ENCODE results near the gene RPA1. TPM values are rescaled to one million over a fixed set of nuclear protein-coding genes. Genes with fewer than 3 reads are reported as not detected.

Gene RPA1
- 29.6 and 32.9 TPM in 2 replicates for total RNA-seq (2013; cell fraction: nucleolus; rRNA removed)
- total RNA-seq (2014; rRNA removed) (43.1 and 48.6 TPM in 2 replicates), total RNA-seq (2014; rRNA removed; fragmentation: Illumina TruSeq; extraction: Trizol) (42.7 and 43.2 TPM in 2 replicates), total RNA-seq (2021) (187 and 198 TPM in 2 replicates), polyA plus RNA-seq (2011; rRNA removed) (149 and 153 TPM in 2 replicates), polyA plus RNA-seq (2014; fragmentation: Illumina TruSeq; extraction: Trizol) (75.9 and 92.3 TPM in 2 replicates), polyA plus RNA-seq (2014; fragmentation: Nextera tagmentation; extraction: Ambion mirVana) (10 to 100 TPM; 35.9 to 50.6 TPM), polyA plus RNA-seq (2014; rRNA removed) (66.5 and 69.0 TPM in 2 replicates), polyA plus RNA-seq (2016; fragmentation: Nextera tagmentation; extraction: Ambion mirVana) (100 to 1,000 TPM; 118 to 125 TPM), polyA minus RNA-seq (2011; rRNA and poly(A)+ RNA removed) (132 and 200 TPM in 2 replicates), Bru-seq, nascent RNA (percentile 75 among the genes with signal in this experiment), BruChase-seq, experiment 1, labeled RNA remaining after a 6-hour chase (percentile 88 among the genes with signal in this experiment), BruChase-seq, experiment 2, labeled RNA remaining after a 2-hour chase (percentile 82 among the genes with signal in this experiment)
- 64.8 TPM for polyA plus RNA-seq (2011; ENCODE audit: low read depth)
- 109 and 140 TPM in 2 replicates for polyA plus RNA-seq (2011; cell fraction: cytosol; rRNA removed)
- 79.5 and 99.2 TPM in 2 replicates for polyA plus RNA-seq (2011; cell fraction: nucleus; rRNA removed)
- polyA plus RNA-seq (2012) = 51.2 and 71.0 TPM in 2 replicates
- polyA minus RNA-seq (2011; cell fraction: cytosol; rRNA and poly(A)+ RNA removed) = 28.2 and 38.2 TPM in 2 replicates
- 15.2 and 23.2 TPM in 2 replicates for polyA minus RNA-seq (2011; cell fraction: nucleus; rRNA and poly(A)+ RNA removed)
- long read RNA-seq, experiment 1, full-length matches to known transcripts = 125 of 148 reads
- long read RNA-seq, experiment 1, partial matches to known transcripts = 9 of 148 reads
- long read RNA-seq, experiment 1, other reads (novel, unspliced or antisense) = 14 of 148 reads
- long read RNA-seq, experiment 2, full-length matches to known transcripts = 343 of 453 reads
- long read RNA-seq, experiment 2, partial matches to known transcripts = 86 of 453 reads
- long read RNA-seq, experiment 2, other reads (novel, unspliced or antisense) = 24 of 453 reads

DNA sequence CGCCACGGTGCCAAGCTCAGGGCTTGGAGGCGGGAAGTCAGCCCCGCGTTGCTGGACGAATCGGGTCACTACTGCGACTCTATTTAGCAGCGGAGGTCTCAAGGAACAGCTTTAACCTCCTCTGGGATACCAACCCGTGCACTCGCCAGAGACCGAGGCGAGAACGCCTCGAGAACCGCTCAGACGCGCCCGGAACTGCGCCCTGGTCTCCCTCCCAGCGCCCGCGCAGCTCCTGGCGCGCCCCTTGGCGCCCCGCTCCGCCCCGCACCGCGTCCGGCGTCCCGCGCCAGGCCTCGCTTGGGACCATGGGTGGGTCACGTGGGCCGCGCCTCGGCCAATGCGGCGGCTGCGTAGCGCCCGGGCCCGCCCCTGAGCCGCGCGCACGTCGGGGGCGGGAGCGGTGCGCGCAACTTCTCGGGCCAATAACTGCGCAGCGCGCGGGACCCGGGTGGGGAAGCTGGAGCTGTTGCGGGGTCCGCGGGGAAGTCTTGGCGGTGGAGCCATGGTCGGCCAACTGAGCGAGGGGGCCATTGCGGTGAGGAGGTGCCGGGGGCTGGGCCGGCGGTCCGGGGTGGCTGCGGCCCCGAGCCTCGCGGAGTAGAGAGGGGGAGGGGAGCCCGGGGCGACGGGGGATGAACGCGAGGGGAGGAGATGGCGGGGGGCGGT, at the start of gene RPA1, which contains the start of gene SMYD4:
Gene RPA1, plus strand, starts transcription at position 414 of the 666 bp plus-strand sequence. Its CDS starts 89 bp downstream, at position 503.
Gene SMYD4, minus strand, starts transcription at position 311 of the 666 bp plus-strand sequence. CDS start 1,908 bp downstream, outside the sequence.
- Histone ChIP-seq H3K9me3 (replicated peaks; ENCODE audit: control insufficient read depth, insufficient read depth, low read length) (no peaks in the 10 kb centered on the region; the same call in 2 of the 3 replicates), H3K79me2 (ENCODE audit: control insufficient read depth, insufficient read depth, low read length) (peaks cover 47% of the 10 kb centered on the region), H3K27ac (ENCODE audit: control insufficient read depth, insufficient read depth) (peak within 1 kb of the TSS; percentile 83), H3K4me3 (peak within 1 kb of the TSS; percentile 98), H3K27me3 (replicated peaks in 1 of 2; ENCODE audit: control insufficient read depth in 2 of 2, insufficient read depth in 2 of 2, low read length in 1 of 2) (no peaks in the 10 kb centered on the region), H3K4me2 (ENCODE audit: control insufficient read depth, insufficient read depth) (peak within 1 kb of the TSS; percentile 92), H3K36me3 (ENCODE audit: control insufficient read depth in 2 of 2, insufficient read depth in 2 of 2, low read length in 1 of 2) (peaks cover 0 to 7% of the 10 kb centered on the region in 2 experiments; a peak in 1 of 4 replicates), H4K20me1 (ENCODE audit: control insufficient read depth, insufficient read depth) (no peaks in the 10 kb centered on the region), H2AFZ (ENCODE audit: control insufficient read depth, low read depth, low read length) (peak within 1 kb of the TSS; percentile 90), H3K9ac (ENCODE audit: control insufficient read depth, insufficient read depth, low read length) (peak within 1 kb of the TSS; percentile 74), H3K4me1 (ENCODE audit: control insufficient read depth, insufficient read depth, low read length) (peaks cover 15% of the 10 kb centered on the region)
- POLR2A ChIA-PET = interaction anchor here (0.5 to 1.4 kb wide), 6 partner anchors 9 to 138 kb away, joined by 3 to 10 read pairs (median 5); no protein-coding TSS in a partner anchor
- SMC1A ChIA-PET (ENCODE audit: uncharacterized antibody, unreplicated experiment) = no interaction called here
- FAIRE-seq (no peak), DNase-seq (ENCODE audit: low read depth, low spot score) (peak; percentile 48), ATAC-seq (peak; percentile 97)
- BruUV-seq (replicated peaks) = no TSS peak
- CTCF ChIA-PET = interaction anchor here (0.6 to 2.1 kb wide), 4 partner anchors 93 to 628 kb away, joined by 3 to 8 read pairs (median 4); no protein-coding TSS in a partner anchor
- under 1% methylated on average over 60 of the region's 83 CpGs for WGBS (ENCODE audit: insufficient coverage, insufficient replicate concordance, low lambda C conversion rate, missing lambda C conversion rate)
- in situ Hi-C loops (cut with MboI) = loop anchor here (5.0 kb wide), 1 partner anchor 107 kb away; the partner anchor contains the start of gene WDR81
- RAD21 ChIA-PET (ENCODE audit: unreplicated experiment) = interaction anchor here (1.4 to 1.6 kb wide), 2 partner anchors 108 to 113 kb away, joined by 7 to 11 read pairs; no protein-coding TSS in a partner anchor
- intact Hi-C loops (cut with micrococcal nuclease; ENCODE audit: unreplicated experiment) = loop anchor here (2.0 kb wide), 1 partner anchor 113 kb away; no protein-coding TSS in a partner anchor
- TF ChIP-seq GABPA (IDR thresholded peaks at IDR 0.05; ENCODE audit: low read depth) = no peak
- no peak for TF ChIP-seq MXI1 (IDR thresholded peaks at IDR 0.05; ENCODE audit: low read depth, low read length)
- TF ChIP-seq KDM1A (IDR thresholded peaks at IDR 0.05; ENCODE audit: borderline replicate concordance) = no peak
- TF ChIP-seq TCF12 (IDR thresholded peaks at IDR 0.05; ENCODE audit: low read depth, low read length) = no peak
- TF ChIP-seq SMARCA5 (IDR thresholded peaks at IDR 0.05) = peak; percentile 75; the same call in 1 of the 2 replicates
- TF ChIP-seq TAF1 (IDR thresholded peaks at IDR 0.05; ENCODE audit: borderline replicate concordance, low read depth, low read length) = 0 out of 2 replicates have a peak, but pooled peaks have one; percentile 51
- TF ChIP-seq KLF5 (IDR thresholded peaks at IDR 0.05; ENCODE audit: partially characterized antibody) = no peak
- TF ChIP-seq BCL11A (IDR thresholded peaks at IDR 0.05; ENCODE audit: low read depth, low read length) = no peak
- no peak for TF ChIP-seq CHD1 (IDR thresholded peaks at IDR 0.05; ENCODE audit: low read depth, low read length)
- no peak; the same call in 1 of the 2 replicates for TF ChIP-seq RUNX3 (IDR thresholded peaks at IDR 0.05; ENCODE audit: low read length)
- 0 out of 2 replicates have a peak, but pooled peaks have one; percentile 20 for TF ChIP-seq ELK1 (IDR thresholded peaks at IDR 0.05; ENCODE audit: low read depth, low read length)
- TF ChIP-seq, protein P1, sequence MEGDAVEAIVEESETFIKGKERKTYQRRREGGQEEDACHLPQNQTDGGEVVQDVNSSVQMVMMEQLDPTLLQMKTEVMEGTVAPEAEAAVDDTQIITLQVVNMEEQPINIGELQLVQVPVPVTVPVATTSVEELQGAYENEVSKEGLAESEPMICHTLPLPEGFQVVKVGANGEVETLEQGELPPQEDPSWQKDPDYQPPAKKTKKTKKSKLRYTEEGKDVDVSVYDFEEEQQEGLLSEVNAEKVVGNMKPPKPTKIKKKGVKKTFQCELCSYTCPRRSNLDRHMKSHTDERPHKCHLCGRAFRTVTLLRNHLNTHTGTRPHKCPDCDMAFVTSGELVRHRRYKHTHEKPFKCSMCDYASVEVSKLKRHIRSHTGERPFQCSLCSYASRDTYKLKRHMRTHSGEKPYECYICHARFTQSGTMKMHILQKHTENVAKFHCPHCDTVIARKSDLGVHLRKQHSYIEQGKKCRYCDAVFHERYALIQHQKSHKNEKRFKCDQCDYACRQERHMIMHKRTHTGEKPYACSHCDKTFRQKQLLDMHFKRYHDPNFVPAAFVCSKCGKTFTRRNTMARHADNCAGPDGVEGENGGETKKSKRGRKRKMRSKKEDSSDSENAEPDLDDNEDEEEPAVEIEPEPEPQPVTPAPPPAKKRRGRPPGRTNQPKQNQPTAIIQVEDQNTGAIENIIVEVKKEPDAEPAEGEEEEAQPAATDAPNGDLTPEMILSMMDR (IDR thresholded peaks at IDR 0.05 in 2 of 3, conservative IDR thresholded peaks at IDR 0.05 in 1 of 3; ENCODE audit: control insufficient read depth in 2 of 3, extremely low read depth in 1 of 3, insufficient read depth in 1 of 3, low read depth in 3 of 3, low read length in 3 of 3) = no peak
- no peak for TF ChIP-seq RFX5 (IDR thresholded peaks at IDR 0.05; ENCODE audit: low read depth, low read length)
- no peak for TF ChIP-seq BMI1 (IDR thresholded peaks at IDR 0.05; ENCODE audit: borderline replicate concordance)
- TF ChIP-seq FOXK2 (IDR thresholded peaks at IDR 0.05) = no peak
